Lung (tissue), 12 donors: ENCODE measurements around the gene TOGARAM1. TPM values are rescaled to one million over a fixed set of nuclear protein-coding genes. Genes with fewer than 3 reads are reported as not detected.

Source experiments
- ATAC-seq: fragments of 200-7000 bp; cut with Tn5 transposase; one replicate; pipeline ENCODE4 v1.9.1; 2020; ENCODE audit warnings: moderate number of reproducible peaks; ENCODE audit not compliant: insufficient read depth, low FRiP score
- DNase-seq, 3 donors: peaks; one replicate each; pipeline ENCODE4 v3.0.0-alpha.2; 2013 to 2017
- H3K27ac ChIP-seq, 2 donors: one replicate each; pipeline ENCODE4 v1.5.1; 2013; ENCODE audit warnings: mild to moderate bottlenecking in 2 of 2, moderate library complexity in 2 of 2, control low read depth in 1 of 2, inconsistent platforms in 1 of 2, low read depth in 1 of 2, low read length in 1 of 2
- H3K27me3 ChIP-seq, 3 donors: one replicate each; pipeline ENCODE4 v1.5.1; 2013; ENCODE audit warnings: low read length in 2 of 3; ENCODE audit not compliant: control insufficient read depth in 3 of 3, insufficient read depth in 3 of 3
- H3K36me3 ChIP-seq, 4 donors: one replicate each; pipeline ENCODE4 v1.5.1; 2013; ENCODE audit warnings: low read length in 4 of 4, mild to moderate bottlenecking in 1 of 4, moderate library complexity in 1 of 4; ENCODE audit not compliant: control insufficient read depth in 4 of 4, insufficient read depth in 4 of 4
- H3K4me1 ChIP-seq, 5 donors: one replicate each; pipeline ENCODE4 v1.5.1; 2013; ENCODE audit warnings: low read length in 5 of 5, mild to moderate bottlenecking in 2 of 5, moderate library complexity in 1 of 5; ENCODE audit not compliant: control insufficient read depth in 5 of 5, insufficient read depth in 5 of 5
- H3K4me3 ChIP-seq: one replicate; pipeline ENCODE4 v1.5.1; 2013; ENCODE audit warnings: mild to moderate bottlenecking, control low read depth, moderate library complexity
- H3K9ac ChIP-seq, 2 donors: one replicate each; pipeline ENCODE4 v1.5.1; 2013; ENCODE audit warnings: low read length in 2 of 2, control low read depth in 1 of 2; ENCODE audit not compliant: insufficient read depth in 1 of 2
- H3K9me3 ChIP-seq, 4 donors: one replicate each; pipeline ENCODE4 v1.5.1; 2013; ENCODE audit warnings: low read length in 3 of 4, mild to moderate bottlenecking in 1 of 4, moderate library complexity in 1 of 4; ENCODE audit not compliant: control insufficient read depth in 4 of 4, insufficient read depth in 3 of 4
- CTCF ChIP-seq: IDR thresholded peaks from 2 replicates; pipeline ENCODE4 v1.5.1; 2012; ENCODE audit warnings: mild to moderate bottlenecking; ENCODE audit errors: control extremely low read depth, extremely low read depth
- WGBS, 2 donors: extraction: QIAGEN DNeasy Blood & Tissue Kit; methylation state at CpG; one replicate each; pipeline ENCODE4 v1.1.7; 2013; 5-methylcytosine and 5-hydroxymethylcytosine counted together
- polyA plus RNA-seq, 2 donors: library from polyadenylated mRNA; stranded (reverse); fragments of 200-250 nt; gene quantifications; one replicate each; pipeline ENCODE4 v1.2.1, GENCODE V29; 2013
- total RNA-seq, 2 donors: library from RNA; depleted of rRNA in 1 of 2; stranded (reverse); fragments of >200 nt in 1 of 2; gene quantifications; one replicate each; pipeline ENCODE4 v1.2.1, GENCODE V29; 2014 to 2021
- donor health status: control.
- donor health status: control.
- donor health status: Bipolar disorder and iron deficiency.
- donor health status: healthy.
- donor health status: DM: yes; HTN: yes; CAD: no.

The TOGARAM1 gene
- total and polyA plus RNA-seq, 4 donors: 4.2 to 52.0 (median 11.4) TPM

- Histone ChIP-seq H3K4me1 (no peaks in the 10 kb centered on the region), H3K9me3 (no peaks in the 10 kb centered on the region), H3K36me3 (peaks cover 9 to 15% (median 12%) of the 10 kb centered on the region in 4 donors), H3K4me3 (no peak overlapping the region), H3K27me3 (no peaks in the 10 kb centered on the region), H3K9ac (no peak overlapping the region), H3K27ac (no peak overlapping the region)
- no peak for ATAC-seq
- WGBS, 2 donors: 96 to 98% methylated on average over 2 of the region's 2 CpGs
- DNase-seq: no peak
- no peak for TF ChIP-seq CTCF
Observed at GRCh38 chr14:45048385-45048784, 86.4 kb downstream of the TOGARAM1 start.

- DNase-seq (no peak), ATAC-seq (no peak)
- Histone ChIP-seq H3K9me3 (no peaks in the 10 kb centered on the region), H3K9ac (no peak overlapping the region), H3K27me3 (no peaks in the 10 kb centered on the region), H3K4me3 (no peak overlapping the region), H3K36me3 (peaks cover 8 to 16% (median 13%) of the 10 kb centered on the region in 4 donors), H3K27ac (no peak overlapping the region), H3K4me1 (no peaks in the 10 kb centered on the region)
- no peak for TF ChIP-seq CTCF
Observed at GRCh38 chr14:45051180-45051579, 89.2 kb downstream of the TOGARAM1 start.

GRCh38 chr14:45051896-45052295 is 89.9 kb downstream of the TOGARAM1 start:
- H3K27me3 ChIP-seq: no peaks in the 10 kb centered on the region
- peaks cover 3 to 21% (median 12%) of the 10 kb centered on the region in 4 donors for H3K36me3 ChIP-seq
- H3K4me3 ChIP-seq: no peak overlapping the region
- no peak for TF ChIP-seq CTCF
- WGBS, 2 donors: 93 to 97% methylated on average over 4 of the region's 4 CpGs
- H3K9ac ChIP-seq: no peak overlapping the region
- no peaks in the 10 kb centered on the region for H3K9me3 ChIP-seq
- DNase-seq (no peak), ATAC-seq (no peak)
- no peaks in the 10 kb centered on the region for H3K4me1 ChIP-seq
- no peak overlapping the region for H3K27ac ChIP-seq

- peaks cover 0 to 23% (median 11%) of the 10 kb centered on the region in 4 donors for H3K36me3 ChIP-seq
- H3K4me3 ChIP-seq: no peak overlapping the region
- ATAC-seq: no peak
- DNase-seq: no peak
- H3K9me3 ChIP-seq: no peaks in the 10 kb centered on the region
- H3K27ac ChIP-seq: no peak overlapping the region
- 93 to 100% methylated on average over 2 of the region's 2 CpGs for WGBS, 2 donors
- no peak for TF ChIP-seq CTCF
- no peak overlapping the region for H3K9ac ChIP-seq
- H3K4me1 ChIP-seq: no peaks in the 10 kb centered on the region
- no peaks in the 10 kb centered on the region for H3K27me3 ChIP-seq
Observed at GRCh38 chr14:45057349-45057748, 95.4 kb downstream of the TOGARAM1 start.
